Measurements from ENCODE around the gene CD59. TPM values are rescaled to one million over a fixed set of nuclear protein-coding genes. Genes with fewer than 3 reads are reported as not detected.

The CD59 gene
- polyA plus RNA-seq (ENCODE audit: low read depth in 6 of 6) = 10 to 100 TPM; 28.0 to 54.2 (median 39.9) TPM

- no peaks in the 10 kb centered on the region for H3K36me3 Mint-ChIP-seq
- peak within 1 kb of the TSS; percentile 87 to 96 (median 91) for H3K4me3 Mint-ChIP-seq
- H3K9me3 Mint-ChIP-seq = no peaks in the 10 kb centered on the region
- H3K4me1 Mint-ChIP-seq = peaks cover 28 to 44% (median 36%) of the 10 kb centered on the region in 3 donors
- peak within 1 kb of the TSS; percentile 5 to 94 (median 87) for H3K27ac Mint-ChIP-seq
- peak; percentile 72 for DNase-seq
- no peaks in the 10 kb centered on the region for H3K27me3 Mint-ChIP-seq
- peak; percentile 69 to 74 for ATAC-seq (ENCODE audit: low read depth in 2 of 2)
These were observed at the start of gene CD59 for GRCh38 chr11:33736148-33736812. Gene CD59 (minus strand): TSS chr11:33736423. CDS start chr11:33722445, 13,978 bp downstream.

GRCh38 chr11:33785609-33786008 lies 49.4 kb upstream of the CD59 start:
- Mint-ChIP-seq H3K27ac (no peak overlapping the region), H3K4me1 (peaks cover 0 to 4% (median 0%) of the 10 kb centered on the region in 3 donors), H3K4me3 (no peak overlapping the region), H3K36me3 (peaks cover 0 to 8% of the 10 kb centered on the region in 2 donors), H3K9me3 (peaks cover 0 to 4% (median 0%) of the 10 kb centered on the region in 7 donors), H3K27me3 (peaks cover 33 to 65% (median 61%) of the 10 kb centered on the region in 3 donors)
- ATAC-seq (ENCODE audit: low read depth in 2 of 2) (no peak), DNase-seq (no peak)

- H3K4me3 Mint-ChIP-seq = no peak overlapping the region
- peaks cover 5 to 8% of the 10 kb centered on the region in 2 donors for H3K36me3 Mint-ChIP-seq
- DNase-seq (no peak), ATAC-seq (ENCODE audit: low read depth in 2 of 2) (no peak)
- H3K27ac Mint-ChIP-seq = no peak overlapping the region
- H3K4me1 Mint-ChIP-seq = peaks cover 4 to 9% (median 7%) of the 10 kb centered on the region in 3 donors
- peaks cover 30 to 71% (median 68%) of the 10 kb centered on the region in 3 donors for H3K27me3 Mint-ChIP-seq
- peaks cover 0 to 2% (median 0%) of the 10 kb centered on the region in 7 donors for H3K9me3 Mint-ChIP-seq
These were observed 43.8 kb upstream of the CD59 start for GRCh38 chr11:33779849-33780528.

- DNase-seq (no peak), ATAC-seq (ENCODE audit: low read depth in 2 of 2) (no peak)
- H3K36me3 Mint-ChIP-seq = peaks cover 5 to 8% of the 10 kb centered on the region in 2 donors
- peaks cover 23 to 58% (median 56%) of the 10 kb centered on the region in 3 donors for H3K27me3 Mint-ChIP-seq
- H3K4me1 Mint-ChIP-seq = peaks cover 10 to 18% (median 11%) of the 10 kb centered on the region in 3 donors
- no peak overlapping the region for H3K27ac Mint-ChIP-seq
- H3K9me3 Mint-ChIP-seq = peaks cover 0 to 2% (median 0%) of the 10 kb centered on the region in 7 donors
- no peak overlapping the region for H3K4me3 Mint-ChIP-seq
These were observed 42.5 kb upstream of the CD59 start for GRCh38 chr11:33778675-33779074.

- no peak for ATAC-seq (ENCODE audit: low read depth in 2 of 2)
- Mint-ChIP-seq H3K27ac (no peak overlapping the region), H3K4me1 (peaks cover 13 to 25% (median 16%) of the 10 kb centered on the region in 3 donors), H3K9me3 (peaks cover 0 to 2% (median 0%) of the 10 kb centered on the region in 7 donors), H3K4me3 (no peak overlapping the region), H3K36me3 (peaks cover 5 to 8% of the 10 kb centered on the region in 2 donors), H3K27me3 (peaks cover 23 to 54% (median 49%) of the 10 kb centered on the region in 3 donors)
- no peak for DNase-seq
These were observed 41.7 kb upstream of the CD59 start for GRCh38 chr11:33777906-33778305.

- peaks cover 16 to 39% (median 34%) of the 10 kb centered on the region in 3 donors for H3K27me3 Mint-ChIP-seq
- no peak for ATAC-seq (ENCODE audit: low read depth in 2 of 2)
- H3K9me3 Mint-ChIP-seq = no peaks in the 10 kb centered on the region
- no peak overlapping the region for H3K27ac Mint-ChIP-seq
- H3K4me1 Mint-ChIP-seq = peaks cover 21 to 34% (median 23%) of the 10 kb centered on the region in 3 donors
- H3K36me3 Mint-ChIP-seq = peaks cover 1 to 5% of the 10 kb centered on the region in 2 donors
- H3K4me3 Mint-ChIP-seq = peak overlapping the region in 7 of 8 donors; percentile 79 to 99 (median 95)
- DNase-seq = no peak
These were observed 39.7 kb upstream of the CD59 start for GRCh38 chr11:33775832-33776470.

GRCh38 chr11:33775467-33775807 lies 39.2 kb upstream of the CD59 start:
- Mint-ChIP-seq H3K36me3 (peaks cover 0 to 5% of the 10 kb centered on the region in 2 donors), H3K4me3 (peak overlapping the region; percentile 82 to 99 (median 98)), H3K27ac (peak overlapping the region in 5 of 6 donors; percentile 16 to 96 (median 73)), H3K4me1 (peaks cover 21 to 34% (median 24%) of the 10 kb centered on the region in 3 donors), H3K27me3 (peaks cover 15 to 34% (median 31%) of the 10 kb centered on the region in 3 donors), H3K9me3 (no peaks in the 10 kb centered on the region)
- no peak for DNase-seq
- no peak for ATAC-seq (ENCODE audit: low read depth in 2 of 2)

GRCh38 chr11:33774736-33775466 lies 38.7 kb upstream of the CD59 start:
- Mint-ChIP-seq H3K27me3 (peaks cover 10 to 28% (median 26%) of the 10 kb centered on the region in 3 donors), H3K9me3 (no peaks in the 10 kb centered on the region), H3K4me1 (peaks cover 21 to 34% (median 29%) of the 10 kb centered on the region in 3 donors), H3K27ac (peak overlapping the region; percentile 89 to 99 (median 94)), H3K36me3 (peaks cover 0 to 6% of the 10 kb centered on the region in 2 donors), H3K4me3 (peak overlapping the region; percentile 82 to 99 (median 98))
- ATAC-seq (ENCODE audit: low read depth in 2 of 2) (no peak), DNase-seq (no peak)

- Mint-ChIP-seq H3K27me3 (peaks cover 6 to 21% (median 20%) of the 10 kb centered on the region in 3 donors), H3K36me3 (peaks cover 6 to 13% of the 10 kb centered on the region in 2 donors), H3K27ac (peak within 1 kb of the TSS; percentile 89 to 99 (median 96)), H3K4me3 (peak within 1 kb of the TSS; percentile 82 to 99 (median 98)), H3K9me3 (no peaks in the 10 kb centered on the region), H3K4me1 (peaks cover 25 to 34% (median 31%) of the 10 kb centered on the region in 3 donors)
- DNase-seq (peak; percentile 85), ATAC-seq (ENCODE audit: low read depth in 2 of 2) (peak; percentile 88 to 90)
These were observed 37.9 kb upstream of the CD59 start, which contains the start of gene FBXO3 for GRCh38 chr11:33773987-33774735. Gene FBXO3 (minus strand): TSS chr11:33774520. CDS start chr11:33774497, 23 bp downstream.

GRCh38 chr11:33773404-33773986 lies 37.3 kb upstream of the CD59 start:
- Mint-ChIP-seq H3K9me3 (no peaks in the 10 kb centered on the region), H3K36me3 (peaks cover 7 to 16% of the 10 kb centered on the region in 2 donors), H3K4me3 (peak overlapping the region; percentile 82 to 99 (median 98)), H3K27ac (peak overlapping the region; percentile 72 to 99 (median 95)), H3K27me3 (peaks cover 0 to 14% (median 13%) of the 10 kb centered on the region in 3 donors), H3K4me1 (peaks cover 25 to 34% (median 31%) of the 10 kb centered on the region in 3 donors)
- peak; percentile 22 for DNase-seq
- ATAC-seq (ENCODE audit: low read depth in 2 of 2) = peak; percentile 17 to 26

- Mint-ChIP-seq H3K27me3 (peaks cover 0 to 8% (median 7%) of the 10 kb centered on the region in 3 donors), H3K4me3 (peak overlapping the region in 7 of 8 donors; percentile 78 to 99 (median 95)), H3K9me3 (no peaks in the 10 kb centered on the region), H3K27ac (peak overlapping the region in 4 of 6 donors; percentile 44 to 78 (median 64)), H3K36me3 (peaks cover 7 to 18% of the 10 kb centered on the region in 2 donors), H3K4me1 (peaks cover 25 to 34% (median 31%) of the 10 kb centered on the region in 3 donors)
- DNase-seq (no peak), ATAC-seq (ENCODE audit: low read depth in 2 of 2) (no peak)
These were observed 36.6 kb upstream of the CD59 start for GRCh38 chr11:33772870-33773269.

All from naive B cell (primary cell).